ENCODE results near the gene LMBRD1. TPM values are rescaled to one million over a fixed set of nuclear protein-coding genes. Genes with fewer than 3 reads are reported as not detected.
"Not testable (repeated sequence)": the region's sequence is repeated elsewhere in the genome, so short reads cannot be mapped to it uniquely, and the experiment has no call there.

Gene LMBRD1
- total and polyA plus RNA-seq, 8 donors, result 9.8 to 83.0 (median 28.1) TPM

DNA sequence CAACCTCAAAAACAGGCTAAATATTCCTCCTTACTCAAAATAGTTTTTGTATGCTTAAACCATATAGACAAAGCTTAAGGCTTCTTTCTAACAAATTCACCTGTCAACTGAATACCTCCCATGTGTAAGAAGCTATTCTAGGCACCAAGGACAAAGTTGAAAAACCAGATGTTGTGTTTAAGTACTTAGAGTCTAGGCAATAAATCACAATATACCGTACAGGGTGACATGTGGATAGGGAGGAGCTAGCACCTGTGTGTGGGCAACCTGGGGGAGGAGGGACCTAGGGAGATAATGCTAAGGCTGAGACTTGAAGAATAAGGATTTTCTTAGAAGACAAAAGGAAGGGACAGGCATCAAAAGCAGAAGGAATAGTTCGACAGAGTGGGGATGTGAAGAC, 123.5 kb downstream of the LMBRD1 start:
- no peak overlapping the region for H3K27ac ChIP-seq

DNA sequence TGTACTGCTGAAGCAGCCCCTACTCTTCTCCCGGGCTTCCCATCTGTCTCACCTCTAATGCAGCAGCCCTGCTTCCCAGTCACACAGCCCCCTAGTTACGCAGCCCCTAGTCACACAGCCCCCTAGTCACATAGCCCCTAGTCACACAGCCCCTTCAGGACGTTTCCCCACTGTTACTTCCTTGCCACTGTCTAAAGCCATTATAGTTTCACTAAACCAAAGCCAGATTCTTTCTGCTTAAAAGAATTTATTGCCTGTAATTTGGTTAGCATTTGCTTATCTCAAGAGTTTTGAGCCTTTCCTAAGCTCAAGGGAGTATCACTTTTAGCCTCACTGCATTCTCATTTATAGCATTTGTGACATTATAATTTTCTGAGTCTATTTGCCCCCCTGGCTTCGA, 127.9 kb downstream of the LMBRD1 start:
- TF ChIP-seq, protein P1, sequence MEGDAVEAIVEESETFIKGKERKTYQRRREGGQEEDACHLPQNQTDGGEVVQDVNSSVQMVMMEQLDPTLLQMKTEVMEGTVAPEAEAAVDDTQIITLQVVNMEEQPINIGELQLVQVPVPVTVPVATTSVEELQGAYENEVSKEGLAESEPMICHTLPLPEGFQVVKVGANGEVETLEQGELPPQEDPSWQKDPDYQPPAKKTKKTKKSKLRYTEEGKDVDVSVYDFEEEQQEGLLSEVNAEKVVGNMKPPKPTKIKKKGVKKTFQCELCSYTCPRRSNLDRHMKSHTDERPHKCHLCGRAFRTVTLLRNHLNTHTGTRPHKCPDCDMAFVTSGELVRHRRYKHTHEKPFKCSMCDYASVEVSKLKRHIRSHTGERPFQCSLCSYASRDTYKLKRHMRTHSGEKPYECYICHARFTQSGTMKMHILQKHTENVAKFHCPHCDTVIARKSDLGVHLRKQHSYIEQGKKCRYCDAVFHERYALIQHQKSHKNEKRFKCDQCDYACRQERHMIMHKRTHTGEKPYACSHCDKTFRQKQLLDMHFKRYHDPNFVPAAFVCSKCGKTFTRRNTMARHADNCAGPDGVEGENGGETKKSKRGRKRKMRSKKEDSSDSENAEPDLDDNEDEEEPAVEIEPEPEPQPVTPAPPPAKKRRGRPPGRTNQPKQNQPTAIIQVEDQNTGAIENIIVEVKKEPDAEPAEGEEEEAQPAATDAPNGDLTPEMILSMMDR (IDR thresholded peaks at IDR 0.05), result no peak
- no peak for TF ChIP-seq POLR2A (IDR thresholded peaks at IDR 0.05)
- no peak for TF ChIP-seq POLR2AphosphoS5 (IDR thresholded peaks at IDR 0.05)
- no peak for TF ChIP-seq EP300 (IDR thresholded peaks at IDR 0.05)
- H3K4me1 ChIP-seq, result no peaks in the 10 kb centered on the region
- H3K27me3 ChIP-seq, result no peaks in the 10 kb centered on the region
- peaks cover 0 to 37% (median 30%) of the 10 kb centered on the region in 4 donors for H3K36me3 ChIP-seq
- intact Hi-C loops (cut with DNase I; ENCODE audit: low total_unique reads), result no loop called here
- H3K9me3 ChIP-seq, result no peaks in the 10 kb centered on the region
- WGBS, 5 donors, result 69 to 84% (median 76%) methylated on average over 4 of the region's 4 CpGs
- no peak overlapping the region for H3K4me3 ChIP-seq
- no peak overlapping the region for H3K27ac ChIP-seq
- DNase-seq, result no peak

More for the DNA sequence above, 123.5 kb downstream of the LMBRD1 start:
- intact Hi-C loops (cut with DNase I; ENCODE audit: low total_unique reads), result no loop called here
- H3K9me3 ChIP-seq, result no peaks in the 10 kb centered on the region
- 60 to 83% (median 68%) methylated on average over 2 of the region's 2 CpGs for WGBS, 5 donors
- peak in 1 of 2 donors; percentile 13 for DNase-seq
- no peaks in the 10 kb centered on the region for H3K27me3 ChIP-seq
- TF ChIP-seq EP300 (IDR thresholded peaks at IDR 0.05) (no peak), POLR2A (IDR thresholded peaks at IDR 0.05) (no peak), POLR2AphosphoS5 (IDR thresholded peaks at IDR 0.05) (no peak)
- TF ChIP-seq, protein P1 (IDR thresholded peaks at IDR 0.05), result no peak
- no peaks in the 10 kb centered on the region for H3K4me1 ChIP-seq
- H3K4me3 ChIP-seq, result no peak overlapping the region
- peaks cover 17 to 74% (median 60%) of the 10 kb centered on the region in 4 donors for H3K36me3 ChIP-seq

DNA sequence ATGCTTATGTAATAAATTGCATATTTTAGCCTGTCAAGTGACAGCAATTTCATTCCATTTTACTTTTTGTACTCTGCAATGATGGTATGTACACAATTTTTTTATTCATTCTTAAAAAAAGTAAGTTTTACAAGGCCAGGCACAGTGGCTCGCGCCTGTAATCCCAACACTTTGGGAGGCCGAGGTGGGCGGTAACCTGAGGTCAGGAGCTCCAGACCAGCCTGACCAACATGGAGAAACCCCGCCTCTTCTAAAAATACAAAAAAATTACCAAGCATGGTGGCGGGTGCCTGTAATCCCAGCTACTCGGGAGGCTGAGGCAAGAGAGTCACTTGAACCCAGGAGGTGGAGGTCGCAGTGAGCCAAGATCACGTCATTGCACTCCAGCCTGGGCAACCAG, 130.0 kb downstream of the LMBRD1 start:
- 83 to 97% (median 90%) methylated on average over 9 of the region's 9 CpGs for WGBS, 5 donors
- intact Hi-C loops (cut with DNase I; ENCODE audit: low total_unique reads), result not testable (repeated sequence)

DNA sequence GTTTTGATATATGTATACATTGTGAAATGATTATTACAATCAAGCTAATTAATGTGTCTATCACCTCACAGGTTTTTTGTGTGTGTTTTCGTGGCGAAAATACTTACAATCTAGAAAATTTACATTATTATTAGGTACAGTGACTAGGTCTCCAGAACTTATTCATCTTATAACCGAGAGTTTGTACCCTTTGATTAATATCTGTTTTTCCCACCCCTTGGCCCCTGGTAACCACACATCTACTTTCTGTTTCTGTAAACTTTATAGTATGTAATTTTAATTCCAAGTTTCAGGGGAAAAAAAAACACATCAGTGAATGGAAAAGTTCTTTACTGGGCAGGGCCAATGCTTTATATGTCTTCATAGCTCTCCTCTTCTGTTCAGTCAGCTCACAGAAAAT, 131.4 kb downstream of the LMBRD1 start:
- intact Hi-C loops (cut with DNase I; ENCODE audit: low total_unique reads), result no loop called here
- DNase-seq, result no peak

More for the DNA sequence above, 130.0 kb downstream of the LMBRD1 start:
- H3K4me1 ChIP-seq, H3K9me3 ChIP-seq, H3K27me3 ChIP-seq, H3K27ac ChIP-seq, DNase-seq, H3K4me3 ChIP-seq: not testable (repeated sequence)
- peaks cover 0 to 16% (median 8%) of the 10 kb centered on the region in 4 donors for H3K36me3 ChIP-seq

DNA sequence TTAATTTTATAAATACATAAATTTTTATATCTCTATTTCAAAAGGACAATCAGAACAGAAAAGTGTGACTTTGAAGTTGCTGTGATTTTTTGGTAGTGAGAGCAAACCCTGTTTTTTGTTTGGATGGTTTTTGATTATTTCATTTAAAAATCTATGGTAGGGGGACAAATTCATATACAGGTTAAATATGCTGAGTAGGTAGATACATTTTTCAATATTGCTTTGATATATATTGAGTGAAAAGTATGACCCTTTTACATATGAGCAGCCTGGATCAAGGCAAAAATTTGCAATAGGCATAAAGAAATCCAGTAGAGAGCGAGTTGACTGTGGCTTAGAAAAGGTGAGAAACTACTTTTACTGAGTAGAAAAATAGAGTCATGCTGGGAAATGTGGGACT, 132.3 kb downstream of the LMBRD1 start:
- 72 to 95% (median 85%) methylated on average over 1 of the region's 1 CpG for WGBS, 5 donors
- no peak for DNase-seq
- H3K27me3 ChIP-seq, result no peaks in the 10 kb centered on the region
- no peaks in the 10 kb centered on the region for H3K36me3 ChIP-seq
- H3K4me3 ChIP-seq, result no peak overlapping the region
- H3K4me1 ChIP-seq, result no peaks in the 10 kb centered on the region
- H3K27ac ChIP-seq, result no peak overlapping the region
- peaks cover 0 to 1% (median 0%) of the 10 kb centered on the region in 4 donors for H3K9me3 ChIP-seq
- TF ChIP-seq EP300 (IDR thresholded peaks at IDR 0.05), result no peak
- no peak for TF ChIP-seq POLR2AphosphoS5 (IDR thresholded peaks at IDR 0.05)
- TF ChIP-seq POLR2A (IDR thresholded peaks at IDR 0.05), result no peak
- TF ChIP-seq, protein P1 (IDR thresholded peaks at IDR 0.05), result no peak
- intact Hi-C loops (cut with DNase I; ENCODE audit: low total_unique reads), result no loop called here

More for the DNA sequence above, 131.4 kb downstream of the LMBRD1 start:
- no peak overlapping the region for H3K4me3 ChIP-seq
- no peaks in the 10 kb centered on the region for H3K27me3 ChIP-seq
- H3K4me1 ChIP-seq, result no peaks in the 10 kb centered on the region
- WGBS, 5 donors, result 75 to 83% (median 78%) methylated on average over 3 of the region's 3 CpGs
- TF ChIP-seq POLR2A (IDR thresholded peaks at IDR 0.05), result no peak
- TF ChIP-seq EP300 (IDR thresholded peaks at IDR 0.05), result no peak
- no peak for TF ChIP-seq POLR2AphosphoS5 (IDR thresholded peaks at IDR 0.05)
- TF ChIP-seq, protein P1 (IDR thresholded peaks at IDR 0.05), result no peak
- H3K36me3 ChIP-seq, result peaks cover 0 to 6% (median 2%) of the 10 kb centered on the region in 4 donors
- H3K9me3 ChIP-seq, result no peaks in the 10 kb centered on the region
- no peak overlapping the region for H3K27ac ChIP-seq
